ENCODE measurements around the gene CCN2.

- TF ChIP-seq CTCF (IDR thresholded peaks at IDR 0.05; ENCODE audit: control extremely low read depth in 1 of 3, insufficient read depth in 1 of 3, low read depth in 1 of 3, low read length in 3 of 3) (no peak), KDM5A (IDR thresholded peaks at IDR 0.05; ENCODE audit: low read length) (no peak), CREB1 (IDR thresholded peaks at IDR 0.05) (no peak), RFX5 (IDR thresholded peaks at IDR 0.05; ENCODE audit: borderline replicate concordance, low read depth, low read length) (no peak), GTF2F1 (IDR thresholded peaks at IDR 0.05; ENCODE audit: borderline replicate concordance, low read depth, low read length) (no peak), POLR2A (IDR thresholded peaks at IDR 0.05; ENCODE audit: control extremely low read depth in 1 of 2, low read depth in 2 of 2, low read length in 2 of 2) (no peak), USF2 (IDR thresholded peaks at IDR 0.05; ENCODE audit: low read length) (no peak), CBX8 (IDR thresholded peaks at IDR 0.05; ENCODE audit: borderline replicate concordance, low read depth, low read length) (no peak), BCL11A (IDR thresholded peaks at IDR 0.05; ENCODE audit: low read depth in 2 of 2, low read length in 2 of 2) (no peak), TBP (IDR thresholded peaks at IDR 0.05; ENCODE audit: low read depth, low read length) (no peak), EZH2 (IDR thresholded peaks at IDR 0.05; ENCODE audit: low read depth, low read length, severe bottlenecking) (no peak), MAX (IDR thresholded peaks at IDR 0.05) (no peak), JUND (IDR thresholded peaks at IDR 0.05; ENCODE audit: low read length) (no peak), ATF2 (IDR thresholded peaks at IDR 0.05; ENCODE audit: low read length) (no peak)
Measured at GRCh38 chr6:131989036-131989435, 37.9 kb upstream of the CCN2 start.
